ENCODE measurements around the gene RGS3.

Gene RGS3

DNA sequence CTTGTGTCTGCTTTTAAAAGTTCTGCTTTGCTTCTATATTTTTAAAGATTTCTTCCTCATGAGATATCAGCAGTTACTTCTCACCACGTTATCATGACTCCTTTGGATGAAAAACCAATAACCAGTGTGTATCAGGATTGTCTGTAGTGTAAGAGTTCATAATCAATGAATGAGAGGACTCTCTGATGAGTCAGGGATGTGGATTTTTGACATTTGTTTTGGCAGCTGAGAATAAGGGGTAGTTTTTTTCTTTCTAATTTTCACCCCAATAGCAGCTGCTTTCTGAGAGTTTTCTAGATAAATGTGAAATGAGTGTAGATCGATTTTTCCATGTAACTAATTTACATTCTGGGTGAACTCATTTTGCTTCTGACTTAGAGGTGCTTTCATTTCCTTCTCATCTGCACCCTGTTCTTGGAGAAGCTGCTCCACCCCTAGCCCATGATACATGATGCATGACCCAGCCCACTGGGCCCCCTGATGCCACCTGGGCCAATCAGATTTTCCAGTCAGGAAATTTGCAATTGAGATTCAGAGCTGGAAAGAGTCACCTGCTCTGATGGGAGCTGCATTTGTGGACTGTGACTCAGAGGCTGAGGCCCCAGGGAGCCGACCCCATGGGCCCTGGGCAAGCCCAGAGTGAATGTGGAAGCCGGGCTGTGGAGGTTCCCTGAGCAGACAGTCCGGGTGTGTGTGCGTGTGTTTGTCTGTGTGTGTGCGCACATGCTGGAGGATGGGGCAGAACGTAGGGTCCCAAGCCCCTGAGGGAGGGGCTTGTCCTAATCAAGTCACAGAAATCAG, 159.3 kb downstream of the RGS3 start:
- Histone ChIP-seq H3K4me1 (ENCODE audit: control insufficient read depth, insufficient read depth, low read length) (peaks cover 7% of the 10 kb centered on the region; the same call in 1 of the 2 replicates), H3K27ac (ENCODE audit: extremely low read depth, low read depth, low read length) (no peak overlapping the region; the same call in 1 of the 2 replicates), H3K36me3 (ENCODE audit: control insufficient read depth in 2 of 2, insufficient read depth in 1 of 2, low read length in 2 of 2) (no peaks in the 10 kb centered on the region), H3K9me3 (ENCODE audit: control insufficient read depth, insufficient read depth, low read depth, low read length) (no peaks in the 10 kb centered on the region), H3K4me3 (ENCODE audit: low read depth, low read length) (no peak overlapping the region)
- POLR2A ChIA-PET = interaction anchor here (0.6 to 1.6 kb wide), 8 partner anchors 8 to 1721 kb away, joined by 3 to 4 read pairs (median 3); partner anchors contain the start of genes C9orf43, POLE3 and WDR31
- CTCF ChIA-PET = interaction anchor here (0.6 to 6.9 kb wide), 6 partner anchors 16 to 59 kb away, joined by 3 to 33 read pairs (median 5); no protein-coding TSS in a partner anchor
- TF ChIP-seq, protein P1, sequence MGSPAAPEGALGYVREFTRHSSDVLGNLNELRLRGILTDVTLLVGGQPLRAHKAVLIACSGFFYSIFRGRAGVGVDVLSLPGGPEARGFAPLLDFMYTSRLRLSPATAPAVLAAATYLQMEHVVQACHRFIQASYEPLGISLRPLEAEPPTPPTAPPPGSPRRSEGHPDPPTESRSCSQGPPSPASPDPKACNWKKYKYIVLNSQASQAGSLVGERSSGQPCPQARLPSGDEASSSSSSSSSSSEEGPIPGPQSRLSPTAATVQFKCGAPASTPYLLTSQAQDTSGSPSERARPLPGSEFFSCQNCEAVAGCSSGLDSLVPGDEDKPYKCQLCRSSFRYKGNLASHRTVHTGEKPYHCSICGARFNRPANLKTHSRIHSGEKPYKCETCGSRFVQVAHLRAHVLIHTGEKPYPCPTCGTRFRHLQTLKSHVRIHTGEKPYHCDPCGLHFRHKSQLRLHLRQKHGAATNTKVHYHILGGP (tag by site-specific recombination; IDR thresholded peaks at IDR 0.05) = no peak
- TF ChIP-seq, protein P2, sequence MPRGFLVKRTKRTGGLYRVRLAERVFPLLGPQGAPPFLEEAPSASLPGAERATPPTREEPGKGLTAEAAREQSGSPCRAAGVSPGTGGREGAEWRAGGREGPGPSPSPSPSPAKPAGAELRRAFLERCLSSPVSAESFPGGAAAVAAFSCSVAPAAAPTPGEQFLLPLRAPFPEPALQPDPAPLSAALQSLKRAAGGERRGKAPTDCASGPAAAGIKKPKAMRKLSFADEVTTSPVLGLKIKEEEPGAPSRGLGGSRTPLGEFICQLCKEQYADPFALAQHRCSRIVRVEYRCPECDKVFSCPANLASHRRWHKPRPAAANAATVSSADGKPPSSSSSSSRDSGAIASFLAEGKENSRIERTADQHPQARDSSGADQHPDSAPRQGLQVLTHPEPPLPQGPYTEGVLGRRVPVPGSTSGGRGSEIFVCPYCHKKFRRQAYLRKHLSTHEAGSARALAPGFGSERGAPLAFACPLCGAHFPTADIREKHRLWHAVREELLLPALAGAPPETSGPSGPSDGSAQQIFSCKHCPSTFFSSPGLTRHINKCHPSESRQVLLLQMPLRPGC (tag by site-specific recombination; IDR thresholded peaks at IDR 0.05) = no peak
- TF ChIP-seq ZNF121 (tag by site-specific recombination; IDR thresholded peaks at IDR 0.05) = no peak
- no peak for TF ChIP-seq ZNF645 (tag by site-specific recombination; IDR thresholded peaks at IDR 0.05)
- no peak for TF ChIP-seq PRDM4 (tag by site-specific recombination; IDR thresholded peaks at IDR 0.05)
- no peak for TF ChIP-seq GFI1B (tag by site-specific recombination; IDR thresholded peaks at IDR 0.05)
- no peak for TF ChIP-seq ZBTB49 (tag by site-specific recombination; IDR thresholded peaks at IDR 0.05; ENCODE audit: low read depth)
- TF ChIP-seq ZNF670 (tag by site-specific recombination; IDR thresholded peaks at IDR 0.05; ENCODE audit: low read depth) = no peak
- TF ChIP-seq ZNF830 (tag by site-specific recombination; IDR thresholded peaks at IDR 0.05; ENCODE audit: low read depth) = no peak
- no peak for TF ChIP-seq ZNF175 (tag by site-specific recombination; IDR thresholded peaks at IDR 0.05)
- TF ChIP-seq ZNF391 (tag by site-specific recombination; IDR thresholded peaks at IDR 0.05; ENCODE audit: borderline replicate concordance, low read depth) = no peak
- no peak for TF ChIP-seq ZNF10 (tag by site-specific recombination; IDR thresholded peaks at IDR 0.05)
- TF ChIP-seq, protein P3, sequence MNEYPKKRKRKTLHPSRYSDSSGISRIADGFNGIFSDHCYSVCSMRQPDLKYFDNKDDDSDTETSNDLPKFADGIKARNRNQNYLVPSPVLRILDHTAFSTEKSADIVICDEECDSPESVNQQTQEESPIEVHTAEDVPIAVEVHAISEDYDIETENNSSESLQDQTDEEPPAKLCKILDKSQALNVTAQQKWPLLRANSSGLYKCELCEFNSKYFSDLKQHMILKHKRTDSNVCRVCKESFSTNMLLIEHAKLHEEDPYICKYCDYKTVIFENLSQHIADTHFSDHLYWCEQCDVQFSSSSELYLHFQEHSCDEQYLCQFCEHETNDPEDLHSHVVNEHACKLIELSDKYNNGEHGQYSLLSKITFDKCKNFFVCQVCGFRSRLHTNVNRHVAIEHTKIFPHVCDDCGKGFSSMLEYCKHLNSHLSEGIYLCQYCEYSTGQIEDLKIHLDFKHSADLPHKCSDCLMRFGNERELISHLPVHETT (tag by site-specific recombination; IDR thresholded peaks at IDR 0.05) = no peak
- TF ChIP-seq ZNF544 (tag by site-specific recombination; IDR thresholded peaks at IDR 0.05) = no peak
- no peak for TF ChIP-seq WT1 (tag by site-specific recombination; IDR thresholded peaks at IDR 0.05)
- no peak for TF ChIP-seq MEIS1 (CRISPR knock-in tag; IDR thresholded peaks at IDR 0.05; ENCODE audit: borderline replicate concordance)
- TF ChIP-seq ZIC2 (tag by site-specific recombination; IDR thresholded peaks at IDR 0.05) = peak; percentile 78
- no peak for TF ChIP-seq ZNF654 (tag by site-specific recombination; IDR thresholded peaks at IDR 0.05; ENCODE audit: low read depth)
- TF ChIP-seq ZNF623 (tag by site-specific recombination; IDR thresholded peaks at IDR 0.05) = no peak
- TF ChIP-seq GLIS1 (tag by site-specific recombination; IDR thresholded peaks at IDR 0.05) = peak; percentile 87
- no peak for TF ChIP-seq KLF7 (tag by site-specific recombination; IDR thresholded peaks at IDR 0.05; ENCODE audit: borderline replicate concordance)
- TF ChIP-seq, protein P4, sequence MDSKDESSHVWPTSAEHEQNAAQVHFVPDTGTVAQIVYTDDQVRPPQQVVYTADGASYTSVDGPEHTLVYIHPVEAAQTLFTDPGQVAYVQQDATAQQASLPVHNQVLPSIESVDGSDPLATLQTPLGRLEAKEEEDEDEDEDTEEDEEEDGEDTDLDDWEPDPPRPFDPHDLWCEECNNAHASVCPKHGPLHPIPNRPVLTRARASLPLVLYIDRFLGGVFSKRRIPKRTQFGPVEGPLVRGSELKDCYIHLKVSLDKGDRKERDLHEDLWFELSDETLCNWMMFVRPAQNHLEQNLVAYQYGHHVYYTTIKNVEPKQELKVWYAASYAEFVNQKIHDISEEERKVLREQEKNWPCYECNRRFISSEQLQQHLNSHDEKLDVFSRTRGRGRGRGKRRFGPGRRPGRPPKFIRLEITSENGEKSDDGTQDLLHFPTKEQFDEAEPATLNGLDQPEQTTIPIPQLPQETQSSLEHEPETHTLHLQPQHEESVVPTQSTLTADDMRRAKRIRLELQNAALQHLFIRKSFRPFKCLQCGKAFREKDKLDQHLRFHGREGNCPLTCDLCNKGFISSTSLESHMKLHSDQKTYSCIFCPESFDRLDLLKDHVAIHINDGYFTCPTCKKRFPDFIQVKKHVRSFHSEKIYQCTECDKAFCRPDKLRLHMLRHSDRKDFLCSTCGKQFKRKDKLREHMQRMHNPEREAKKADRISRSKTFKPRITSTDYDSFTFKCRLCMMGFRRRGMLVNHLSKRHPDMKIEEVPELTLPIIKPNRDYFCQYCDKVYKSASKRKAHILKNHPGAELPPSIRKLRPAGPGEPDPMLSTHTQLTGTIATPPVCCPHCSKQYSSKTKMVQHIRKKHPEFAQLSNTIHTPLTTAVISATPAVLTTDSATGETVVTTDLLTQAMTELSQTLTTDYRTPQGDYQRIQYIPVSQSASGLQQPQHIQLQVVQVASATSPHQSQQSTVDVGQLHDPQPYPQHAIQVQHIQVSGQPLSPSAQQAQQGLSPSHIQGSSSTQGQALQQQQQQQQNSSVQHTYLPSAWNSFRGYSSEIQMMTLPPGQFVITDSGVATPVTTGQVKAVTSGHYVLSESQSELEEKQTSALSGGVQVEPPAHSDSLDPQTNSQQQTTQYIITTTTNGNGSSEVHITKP (tag by site-specific recombination; IDR thresholded peaks at IDR 0.05) = peak; percentile 98

All from HEK293 (cell line).